GM10266 (cell line): Measurements from ENCODE around the gene HOXA2.

Experiments
- DNase-seq: peaks from one replicate; pipeline ENCODE4 v3.0.0; 2012; ENCODE audit errors: extremely low spot score
- CTCF ChIP-seq: IDR thresholded peaks from 2 replicates; pipeline ENCODE4 v1.5.1; 2012; ENCODE audit warnings: mild to moderate bottlenecking, low read depth; ENCODE audit not compliant: control insufficient read depth, insufficient read depth; ENCODE audit errors: missing control alignments

The HOXA2 gene

GRCh38 chr7:27082171-27082570, 20.3 kb downstream of the HOXA2 start:
- DNase-seq = no peak
- TF ChIP-seq CTCF = no peak

- DNase-seq = no peak
- no peak for TF ChIP-seq CTCF
Observed at GRCh38 chr7:27080844-27081436, 21.5 kb downstream of the HOXA2 start.

- DNase-seq = no peak
Observed at GRCh38 chr7:27079234-27079975, 23.1 kb downstream of the HOXA2 start.

GRCh38 chr7:27078616-27079233, 23.8 kb downstream of the HOXA2 start:
- no peak for TF ChIP-seq CTCF
- DNase-seq = no peak

More at GRCh38 chr7:27079234-27079975, 23.1 kb downstream of the HOXA2 start:
- TF ChIP-seq CTCF = no peak

GRCh38 chr7:27073076-27073475, 29.4 kb downstream of the HOXA2 start:
- no peak for DNase-seq
- TF ChIP-seq CTCF = no peak

- no peak for DNase-seq
- no peak for TF ChIP-seq CTCF
Observed at GRCh38 chr7:27071622-27072390, 30.7 kb downstream of the HOXA2 start.
